Peyer's patch (tissue), 4 donors: ENCODE measurements around the gene TECR. TPM values are rescaled to one million over a fixed set of nuclear protein-coding genes. Genes with fewer than 3 reads are reported as not detected.

Experiments used
- DNase-seq, 3 donors: peaks; one replicate each; pipeline ENCODE4 v3.0.0-alpha.2; 2017 to 2019
- H3K27ac ChIP-seq, 4 donors: fragments of 200-600 bp; sonication (generic); one replicate each; pipeline ENCODE4 v1.5.1; 2016 to 2019
- H3K27me3 ChIP-seq, 2 donors: fragments of 200-600 bp; sonication (generic); one replicate each; pipeline ENCODE4 v1.5.1; 2019
- H3K36me3 ChIP-seq, 3 donors: fragments of 200-600 bp; sonication (generic); one replicate each; pipeline ENCODE4 v1.5.1; 2016 to 2019
- H3K4me1 ChIP-seq, 4 donors: fragments of 200-600 bp; sonication (generic); one replicate each; pipeline ENCODE4 v1.5.1; 2016 to 2019
- H3K4me3 ChIP-seq, 4 donors: fragments of 200-600 bp; sonication (generic); 1 replicate in 3 of 4; 2 replicates in 1 of 4; pipeline ENCODE4 v1.5.1; 2016 to 2019; ENCODE audit warnings: mild to moderate bottlenecking in 1 of 4
- H3K9me3 ChIP-seq, 4 donors: fragments of 200-600 bp; sonication (generic); one replicate each; pipeline ENCODE4 v1.5.1; 2016 to 2019; ENCODE audit warnings: mild to moderate bottlenecking in 1 of 4
- CTCF ChIP-seq, 6 experiments: fragments of 450-650 bp in 4 of 6; fragments of 200-600 bp in 2 of 6; sonication (generic) in 1 of 6; IDR thresholded peaks; one replicate each; pipeline ENCODE4 v1.5.1; 2017 to 2019; ENCODE audit warnings: antibody characterized with exemption in 6 of 6, mild to moderate bottlenecking in 3 of 6, moderate library complexity in 1 of 6
- POLR2A ChIP-seq, 2 donors: fragments of 450-650 bp; IDR thresholded peaks; one replicate each; pipeline ENCODE4 v1.5.1; 2017; ENCODE audit warnings: antibody characterized with exemption in 2 of 2, mild to moderate bottlenecking in 2 of 2, moderate library complexity in 2 of 2
- total RNA-seq, 4 donors: library from RNA; depleted of rRNA; stranded (reverse); fragments of >200 nt; gene quantifications; one replicate each; pipeline ENCODE4 v1.1.0, GENCODE V29; 2016

The TECR gene
- total RNA-seq, 4 donors from 2014 or later: 24.8 to 103 (median 78.7) TPM

DNA sequence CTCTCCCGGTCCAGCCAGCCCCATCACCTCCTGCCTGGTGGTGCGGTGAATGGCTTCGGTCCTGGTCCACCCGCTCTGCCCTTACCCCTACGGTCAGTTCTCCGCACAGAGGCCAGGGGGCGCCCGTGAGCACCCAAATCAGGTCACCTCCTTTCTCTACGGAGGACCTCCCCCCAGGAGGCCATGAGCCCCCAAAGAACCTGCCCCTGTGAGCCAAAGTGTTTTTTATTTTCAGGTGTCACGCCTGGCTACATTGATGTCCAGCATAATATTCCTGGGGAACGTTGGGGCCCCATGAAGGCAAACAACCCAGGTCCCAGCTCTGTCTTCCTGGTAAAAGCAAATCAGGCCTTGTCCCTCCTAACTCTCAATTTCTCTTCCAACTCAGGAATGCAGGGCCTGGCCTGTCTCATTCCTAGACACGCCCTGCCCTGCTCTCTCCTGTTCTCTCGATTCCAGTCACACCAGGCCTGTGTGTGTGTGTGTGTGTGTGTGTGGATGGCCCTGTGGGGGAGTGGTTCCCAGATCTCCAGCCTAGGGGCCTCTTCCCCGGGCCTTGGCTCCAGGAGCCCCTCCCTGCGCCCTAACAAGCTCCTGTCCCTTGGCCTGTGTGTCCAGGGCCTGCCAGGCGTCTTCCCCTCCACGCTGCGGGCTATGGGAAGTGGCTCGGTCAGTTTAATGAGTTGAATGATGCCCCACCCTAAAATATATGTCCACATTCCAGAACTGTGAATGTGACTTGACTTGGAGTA is 23.7 kb upstream of the TECR start:
- Histone ChIP-seq H3K36me3 (no peaks in the 10 kb centered on the region), H3K9me3 (no peaks in the 10 kb centered on the region), H3K4me3 (no peak overlapping the region), H3K27me3 (no peaks in the 10 kb centered on the region), H3K4me1 (peaks cover 0 to 9% (median 0%) of the 10 kb centered on the region in 4 donors), H3K27ac (peak overlapping the region; percentile 5 to 70 (median 40))
- DNase-seq: peak; percentile 45 to 81 (median 75)
- TF ChIP-seq POLR2A (IDR thresholded peaks at IDR 0.05) (no peak), CTCF (IDR thresholded peaks at IDR 0.05) (peak; percentile 34 to 70 (median 68))

GRCh38 chr19:14507704-14508542 is 21.5 kb upstream of the TECR start:
- TF ChIP-seq POLR2A (IDR thresholded peaks at IDR 0.05) (no peak), CTCF (IDR thresholded peaks at IDR 0.05) (no peak)
- peak overlapping the region in 1 of 4 donors; percentile 25 for H3K27ac ChIP-seq
- H3K27me3 ChIP-seq: no peaks in the 10 kb centered on the region
- H3K4me1 ChIP-seq: peaks cover 0 to 17% (median 0%) of the 10 kb centered on the region in 4 donors
- no peaks in the 10 kb centered on the region for H3K36me3 ChIP-seq
- DNase-seq: no peak
- H3K4me3 ChIP-seq: no peak overlapping the region
- H3K9me3 ChIP-seq: no peaks in the 10 kb centered on the region

DNA sequence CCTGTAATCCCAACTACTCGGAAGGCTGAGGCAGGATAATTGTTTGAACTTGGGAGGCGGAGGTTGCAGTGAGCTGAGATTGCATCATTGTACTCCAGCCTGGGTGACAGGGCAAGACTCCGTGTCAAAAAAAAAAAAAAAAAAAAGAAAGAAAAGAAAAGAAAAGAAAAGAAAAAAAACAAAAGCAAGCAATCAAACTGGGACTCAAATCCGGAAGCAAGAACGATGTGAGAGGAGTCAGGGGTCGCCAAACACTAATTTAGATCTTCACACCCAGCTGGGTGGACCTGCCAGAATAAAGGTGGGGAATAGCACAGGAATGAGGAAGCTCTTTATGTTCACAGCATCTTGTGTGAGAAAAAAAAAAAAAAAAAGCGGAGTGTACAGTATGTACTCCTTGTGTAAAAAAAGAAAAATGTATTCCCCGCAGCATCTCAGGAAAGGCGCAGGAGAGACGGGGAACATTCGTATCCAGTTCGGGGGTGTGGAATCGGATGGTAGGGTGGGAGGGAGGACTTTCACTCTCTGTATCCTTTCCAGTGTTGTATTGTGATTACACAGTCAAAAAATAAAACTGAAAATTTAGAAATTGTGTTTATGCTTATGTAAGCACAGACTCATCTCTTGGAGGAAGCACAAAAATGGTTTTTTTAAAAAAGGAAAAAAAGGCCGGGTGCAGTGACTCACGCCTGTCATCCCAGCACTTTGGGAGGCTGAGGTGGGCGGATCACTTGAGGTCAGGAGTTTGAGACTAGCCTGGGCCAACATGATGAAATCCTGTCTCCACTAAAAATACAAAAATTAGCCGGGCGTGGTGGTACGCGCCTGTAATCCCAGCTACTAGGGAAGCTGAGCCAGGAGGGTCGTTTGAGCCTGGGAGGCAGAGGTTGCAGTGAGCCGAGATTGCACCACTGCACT is 18.8 kb upstream of the TECR start:
- Histone ChIP-seq H3K9me3 (no peaks in the 10 kb centered on the region), H3K27me3 (no peaks in the 10 kb centered on the region), H3K4me3 (no peak overlapping the region), H3K27ac (peak overlapping the region in 2 of 4 donors; percentile 25 to 51), H3K36me3 (peaks cover 0 to 23% (median 0%) of the 10 kb centered on the region in 3 donors), H3K4me1 (peaks cover 0 to 26% (median 3%) of the 10 kb centered on the region in 4 donors)
- TF ChIP-seq POLR2A (IDR thresholded peaks at IDR 0.05) (no peak), CTCF (IDR thresholded peaks at IDR 0.05) (no peak)
- peak in 1 of 3 donors; percentile 58 for DNase-seq

DNA sequence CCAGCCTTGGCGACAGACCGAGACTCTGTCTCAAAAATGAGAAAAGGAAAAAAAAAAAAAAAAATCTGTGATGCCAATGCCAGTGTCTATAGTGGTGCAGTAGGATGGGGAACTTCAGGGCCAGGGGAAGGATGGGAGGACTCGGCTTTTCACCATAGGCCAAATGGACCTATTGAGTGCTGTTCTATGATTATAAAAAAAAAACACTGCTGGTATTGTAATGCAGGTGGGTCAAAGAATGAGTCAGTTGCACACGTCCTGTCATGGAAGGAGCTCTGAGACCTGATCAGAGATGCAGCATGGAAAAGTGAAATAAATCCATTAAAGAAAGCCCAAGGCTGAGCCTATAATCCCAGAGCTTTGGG is 18.2 kb upstream of the TECR start:
- Histone ChIP-seq H3K4me1 (peaks cover 0 to 29% (median 9%) of the 10 kb centered on the region in 4 donors), H3K27ac (peak overlapping the region in 1 of 4 donors; percentile 38), H3K4me3 (no peak overlapping the region), H3K9me3 (no peaks in the 10 kb centered on the region), H3K36me3 (peaks cover 0 to 30% (median 0%) of the 10 kb centered on the region in 3 donors), H3K27me3 (no peaks in the 10 kb centered on the region)
- TF ChIP-seq CTCF (IDR thresholded peaks at IDR 0.05) (no peak), POLR2A (IDR thresholded peaks at IDR 0.05) (no peak)
- no peak for DNase-seq

DNA sequence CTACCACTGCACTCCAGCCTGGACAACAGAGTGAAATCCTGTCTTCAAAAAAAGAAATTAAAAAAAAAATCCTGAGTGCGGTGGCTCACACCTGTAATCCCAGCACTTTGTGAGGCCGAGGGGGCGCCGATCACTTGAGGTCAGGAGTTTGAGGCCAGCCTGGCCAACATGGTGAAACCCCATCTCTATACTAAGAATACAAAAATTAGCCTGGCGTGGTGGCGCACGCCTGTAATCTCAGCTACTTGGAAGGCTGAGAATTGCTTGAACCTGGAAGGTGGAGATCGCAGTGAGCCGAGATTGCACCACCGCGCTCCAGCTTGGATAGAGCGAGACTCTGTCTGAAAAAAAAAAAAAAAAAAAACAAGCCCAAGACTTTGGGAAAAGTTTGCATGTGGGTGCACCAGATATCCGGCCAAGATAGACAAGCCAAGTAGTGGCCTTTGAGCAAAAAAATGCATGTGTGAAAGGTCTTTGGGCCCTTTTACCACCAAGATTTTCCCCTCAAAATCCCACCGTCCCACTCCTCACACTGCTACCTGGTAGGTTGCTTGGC is 16.9 kb upstream of the TECR start:
- no peaks in the 10 kb centered on the region for H3K9me3 ChIP-seq
- H3K36me3 ChIP-seq: peaks cover 0 to 31% (median 0%) of the 10 kb centered on the region in 3 donors
- H3K27me3 ChIP-seq: no peaks in the 10 kb centered on the region
- no peak for DNase-seq
- peaks cover 0 to 38% (median 13%) of the 10 kb centered on the region in 4 donors for H3K4me1 ChIP-seq
- TF ChIP-seq CTCF (IDR thresholded peaks at IDR 0.05): no peak
- no peak for TF ChIP-seq POLR2A (IDR thresholded peaks at IDR 0.05)
- H3K4me3 ChIP-seq: no peak overlapping the region
- no peak overlapping the region for H3K27ac ChIP-seq
